Stomach smooth muscle (tissue), 2 donors: ENCODE results near the gene CDKN2D.
"Not testable (repeated sequence)": the region's sequence is repeated elsewhere in the genome, so short reads cannot be mapped to it uniquely, and the experiment has no call there.

Experiments
- H3K27ac ChIP-seq: one replicate; pipeline ENCODE4 v1.7.0; 2013; ENCODE audit warnings: mild to moderate bottlenecking, low read length, inconsistent platforms
- H3K27me3 ChIP-seq, 2 donors: one replicate each; pipeline ENCODE4 v1.7.0; 2013; ENCODE audit warnings: low read length in 2 of 2; ENCODE audit not compliant: insufficient read depth in 2 of 2, control insufficient read depth in 1 of 2
- H3K36me3 ChIP-seq, 2 donors: one replicate each; pipeline ENCODE4 v1.7.0; 2013; ENCODE audit warnings: low read length in 2 of 2; ENCODE audit not compliant: control insufficient read depth in 2 of 2, insufficient read depth in 2 of 2
- H3K4me1 ChIP-seq: one replicate; pipeline ENCODE4 v1.7.0; 2013; ENCODE audit warnings: low read length; ENCODE audit not compliant: control insufficient read depth, insufficient read depth
- H3K4me3 ChIP-seq, 2 donors: one replicate each; pipeline ENCODE4 v1.7.0; 2013; ENCODE audit warnings: low read length in 2 of 2
- H3K9ac ChIP-seq, 2 donors: one replicate each; pipeline ENCODE4 v1.7.0; 2013; ENCODE audit warnings: low read length in 2 of 2, mild to moderate bottlenecking in 1 of 2
- H3K9me3 ChIP-seq, 2 donors: one replicate each; pipeline ENCODE4 v1.7.0; 2013; ENCODE audit warnings: low read length in 2 of 2; ENCODE audit not compliant: control insufficient read depth in 2 of 2
- donor health status: healthy.
- donor health status: Pancreatic carcinoma.

The CDKN2D gene

GRCh38 chr19:10577951-10578350 lies 9.2 kb upstream of the CDKN2D start:
- Histone ChIP-seq H3K4me3 (no peak overlapping the region), H3K9me3 (no peaks in the 10 kb centered on the region), H3K4me1 (peaks cover 7% of the 10 kb centered on the region), H3K27me3 (peaks cover 0 to 2% of the 10 kb centered on the region in 2 donors), H3K36me3 (no peaks in the 10 kb centered on the region), H3K9ac (no peak overlapping the region), H3K27ac (no peak overlapping the region)

- Histone ChIP-seq H3K4me3 (no peak overlapping the region), H3K9me3 (no peaks in the 10 kb centered on the region), H3K9ac (no peak overlapping the region), H3K36me3 (no peaks in the 10 kb centered on the region), H3K27ac (no peak overlapping the region), H3K4me1 (no peaks in the 10 kb centered on the region), H3K27me3 (peaks cover 0 to 2% of the 10 kb centered on the region in 2 donors)
Observed at GRCh38 chr19:10575011-10575716, 6.4 kb upstream of the CDKN2D start.

- Histone ChIP-seq H3K36me3 (no peaks in the 10 kb centered on the region), H3K27me3 (no peaks in the 10 kb centered on the region), H3K9ac (no peak overlapping the region), H3K4me3 (no peak overlapping the region), H3K9me3 (no peaks in the 10 kb centered on the region), H3K4me1 (peaks cover 3% of the 10 kb centered on the region), H3K27ac (no peak overlapping the region)
Observed at GRCh38 chr19:10574462-10574861, 5.7 kb upstream of the CDKN2D start.

- H3K9ac ChIP-seq, H3K4me1 ChIP-seq, H3K27me3 ChIP-seq, H3K4me3 ChIP-seq, H3K36me3 ChIP-seq, H3K9me3 ChIP-seq, H3K27ac ChIP-seq: not testable (repeated sequence)
Observed at GRCh38 chr19:10573793-10574192, 5.0 kb upstream of the CDKN2D start.

- Histone ChIP-seq H3K36me3 (no peaks in the 10 kb centered on the region), H3K27me3 (no peaks in the 10 kb centered on the region), H3K4me1 (peaks cover 37% of the 10 kb centered on the region), H3K4me3 (peak overlapping the region; percentile 71 to 77), H3K9ac (peak overlapping the region; percentile 36 to 45), H3K9me3 (no peaks in the 10 kb centered on the region), H3K27ac (no peak overlapping the region)
Observed at GRCh38 chr19:10568062-10568825, 535 bp downstream of the CDKN2D start.

- Histone ChIP-seq H3K4me3 (peak overlapping the region; percentile 71 to 77), H3K9ac (no peak overlapping the region), H3K27me3 (no peaks in the 10 kb centered on the region), H3K36me3 (no peaks in the 10 kb centered on the region), H3K4me1 (peaks cover 37% of the 10 kb centered on the region), H3K9me3 (no peaks in the 10 kb centered on the region), H3K27ac (no peak overlapping the region)
Observed at GRCh38 chr19:10567656-10568055, 1.1 kb downstream of the CDKN2D start.

- H3K36me3 ChIP-seq = no peaks in the 10 kb centered on the region
- peak overlapping the region; percentile 68 to 88 for H3K4me3 ChIP-seq
- peak overlapping the region; percentile 72 to 75 for H3K9ac ChIP-seq
- H3K27ac ChIP-seq = peak overlapping the region; percentile 71
- H3K4me1 ChIP-seq = peaks cover 37% of the 10 kb centered on the region
- H3K9me3 ChIP-seq = no peaks in the 10 kb centered on the region
- H3K27me3 ChIP-seq = no peaks in the 10 kb centered on the region
Observed at GRCh38 chr19:10566658-10567410, 1.9 kb downstream of the CDKN2D start.

- peak overlapping the region; percentile 71 for H3K27ac ChIP-seq
- H3K9ac ChIP-seq = peak overlapping the region; percentile 72 to 75
- peaks cover 37% of the 10 kb centered on the region for H3K4me1 ChIP-seq
- H3K4me3 ChIP-seq = peak overlapping the region; percentile 68 to 88
- H3K27me3 ChIP-seq = no peaks in the 10 kb centered on the region
- no peaks in the 10 kb centered on the region for H3K36me3 ChIP-seq
- H3K9me3 ChIP-seq = no peaks in the 10 kb centered on the region
Observed at GRCh38 chr19:10566408-10566657, 2.4 kb downstream of the CDKN2D start.

GRCh38 chr19:10565567-10566407 lies 3.0 kb downstream of the CDKN2D start, which contains the start of gene KRI1:
Gene KRI1, minus strand, starts transcription at chr19:10566010. Its CDS starts 11 bp downstream, at chr19:10565999.
- Histone ChIP-seq H3K4me3 (peak within 1 kb of the TSS; percentile 88 to 94), H3K9ac (peak within 1 kb of the TSS; percentile 78 to 87), H3K9me3 (no peaks in the 10 kb centered on the region), H3K27ac (peak within 1 kb of the TSS; percentile 77), H3K36me3 (no peaks in the 10 kb centered on the region), H3K4me1 (peaks cover 37% of the 10 kb centered on the region), H3K27me3 (no peaks in the 10 kb centered on the region)

- Histone ChIP-seq H3K36me3 (peaks cover 3 to 4% of the 10 kb centered on the region in 2 donors), H3K9ac (peak overlapping the region; percentile 78 to 87), H3K4me3 (peak overlapping the region; percentile 88 to 94), H3K9me3 (no peaks in the 10 kb centered on the region), H3K27ac (peak overlapping the region; percentile 77), H3K27me3 (no peaks in the 10 kb centered on the region), H3K4me1 (peaks cover 37% of the 10 kb centered on the region)
Observed at GRCh38 chr19:10565028-10565566, 3.7 kb downstream of the CDKN2D start.
